ENCODE data around the gene CAPN14. TPM values are rescaled to one million over a fixed set of nuclear protein-coding genes. Genes with fewer than 3 reads are reported as not detected.

Gene CAPN14
- total RNA-seq, 2 experiments from 2014 or later: 0.20 to 0.30 TPM

DNA sequence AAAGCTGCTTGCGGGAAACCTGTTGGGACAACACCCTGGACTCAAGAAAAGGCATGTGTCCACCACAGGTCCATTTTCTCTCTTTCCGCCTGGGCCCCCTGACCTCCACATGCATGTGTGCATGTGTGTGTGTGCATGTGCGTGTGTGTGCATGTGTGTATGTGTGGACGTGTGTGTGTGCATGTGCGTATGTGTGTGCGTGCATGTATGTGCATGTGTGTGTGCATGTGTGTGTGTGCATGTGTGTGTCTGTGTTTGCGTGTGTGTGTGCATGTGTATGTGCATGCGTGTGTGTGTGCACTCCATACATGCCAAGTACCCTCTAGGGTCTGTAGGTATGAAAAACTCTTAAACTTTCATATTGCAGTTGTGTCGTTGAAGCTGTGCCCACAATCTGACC lies 16.3 kb downstream of the CAPN14 start:
- intact Hi-C loops (cut with DNase I, micrococcal nuclease): no loop called here
- Mint-ChIP-seq H3K4me1 (ENCODE audit: low read depth) (no peaks in the 10 kb centered on the region), H3K36me3 (ENCODE audit: low read depth) (no peaks in the 10 kb centered on the region), H3K9me3 (no peaks in the 10 kb centered on the region), H3K4me3 (no peak overlapping the region), H3K27me3 (no peaks in the 10 kb centered on the region), H3K27ac (no peak overlapping the region)
- no peaks in the 10 kb centered on the region for H3K27me3 ChIP-seq (ENCODE audit: control insufficient read depth in 1 of 2, insufficient read depth in 2 of 2, low read length in 2 of 2)
- no peaks in the 10 kb centered on the region for H3K36me3 ChIP-seq (ENCODE audit: insufficient read depth, low read length)
- H3K4me1 ChIP-seq (ENCODE audit: insufficient read depth, low read length): no peaks in the 10 kb centered on the region
- TF ChIP-seq, protein P1, sequence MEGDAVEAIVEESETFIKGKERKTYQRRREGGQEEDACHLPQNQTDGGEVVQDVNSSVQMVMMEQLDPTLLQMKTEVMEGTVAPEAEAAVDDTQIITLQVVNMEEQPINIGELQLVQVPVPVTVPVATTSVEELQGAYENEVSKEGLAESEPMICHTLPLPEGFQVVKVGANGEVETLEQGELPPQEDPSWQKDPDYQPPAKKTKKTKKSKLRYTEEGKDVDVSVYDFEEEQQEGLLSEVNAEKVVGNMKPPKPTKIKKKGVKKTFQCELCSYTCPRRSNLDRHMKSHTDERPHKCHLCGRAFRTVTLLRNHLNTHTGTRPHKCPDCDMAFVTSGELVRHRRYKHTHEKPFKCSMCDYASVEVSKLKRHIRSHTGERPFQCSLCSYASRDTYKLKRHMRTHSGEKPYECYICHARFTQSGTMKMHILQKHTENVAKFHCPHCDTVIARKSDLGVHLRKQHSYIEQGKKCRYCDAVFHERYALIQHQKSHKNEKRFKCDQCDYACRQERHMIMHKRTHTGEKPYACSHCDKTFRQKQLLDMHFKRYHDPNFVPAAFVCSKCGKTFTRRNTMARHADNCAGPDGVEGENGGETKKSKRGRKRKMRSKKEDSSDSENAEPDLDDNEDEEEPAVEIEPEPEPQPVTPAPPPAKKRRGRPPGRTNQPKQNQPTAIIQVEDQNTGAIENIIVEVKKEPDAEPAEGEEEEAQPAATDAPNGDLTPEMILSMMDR (IDR thresholded peaks at IDR 0.05): no peak
- DNase-seq (no peak), ATAC-seq (ENCODE audit: poor library complexity) (no peak)
- H3K27ac ChIP-seq (ENCODE audit: low read depth in 1 of 2, low read length in 2 of 2): no peak overlapping the region
- H3K4me3 ChIP-seq (ENCODE audit: low read length): no peak overlapping the region
- H3K9me3 ChIP-seq (ENCODE audit: control insufficient read depth in 1 of 2, insufficient read depth in 1 of 2, low read length in 2 of 2): no peaks in the 10 kb centered on the region
- ChIA-PET CTCF (no interaction called here), POLR2A (no interaction called here)

DNA sequence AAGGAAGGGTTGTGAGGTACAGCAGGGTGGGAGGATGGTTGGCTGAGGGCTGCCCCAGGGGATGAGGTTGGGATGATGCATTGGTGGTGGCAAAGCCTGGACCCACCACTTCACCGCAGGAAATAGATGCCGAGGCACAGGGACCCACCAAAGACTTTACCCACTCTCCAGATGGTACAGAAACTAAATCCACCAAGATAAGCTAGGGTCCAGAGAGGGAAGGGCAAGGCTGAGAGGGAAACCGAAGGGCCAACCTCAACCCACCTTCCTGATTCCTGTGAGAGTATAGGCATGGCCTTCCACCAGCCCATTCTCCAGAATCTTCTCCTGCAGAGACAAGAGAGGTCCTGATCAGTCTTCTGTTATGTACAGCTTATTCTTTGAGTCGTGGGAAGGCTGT lies 18.1 kb downstream of the CAPN14 start:
- ChIA-PET CTCF (no interaction called here), POLR2A (no interaction called here)
- TF ChIP-seq, protein P1 (IDR thresholded peaks at IDR 0.05): no peak
- ATAC-seq (ENCODE audit: poor library complexity) (no peak), DNase-seq (no peak)
- Mint-ChIP-seq H3K27me3 (no peaks in the 10 kb centered on the region), H3K27ac (no peak overlapping the region), H3K36me3 (ENCODE audit: low read depth) (no peaks in the 10 kb centered on the region), H3K9me3 (no peaks in the 10 kb centered on the region), H3K4me3 (no peak overlapping the region), H3K4me1 (ENCODE audit: low read depth) (no peaks in the 10 kb centered on the region)
- H3K27me3 ChIP-seq (ENCODE audit: control insufficient read depth in 1 of 2, insufficient read depth in 2 of 2, low read length in 2 of 2): no peaks in the 10 kb centered on the region
- no peaks in the 10 kb centered on the region for H3K36me3 ChIP-seq (ENCODE audit: insufficient read depth, low read length)
- H3K9me3 ChIP-seq (ENCODE audit: control insufficient read depth in 1 of 2, insufficient read depth in 1 of 2, low read length in 2 of 2): no peaks in the 10 kb centered on the region
- H3K27ac ChIP-seq (ENCODE audit: low read depth in 1 of 2, low read length in 2 of 2): no peak overlapping the region
- no peak overlapping the region for H3K4me3 ChIP-seq (ENCODE audit: low read length)
- no peaks in the 10 kb centered on the region for H3K4me1 ChIP-seq (ENCODE audit: insufficient read depth, low read length)
- intact Hi-C loops (cut with DNase I, micrococcal nuclease): no loop called here

DNA sequence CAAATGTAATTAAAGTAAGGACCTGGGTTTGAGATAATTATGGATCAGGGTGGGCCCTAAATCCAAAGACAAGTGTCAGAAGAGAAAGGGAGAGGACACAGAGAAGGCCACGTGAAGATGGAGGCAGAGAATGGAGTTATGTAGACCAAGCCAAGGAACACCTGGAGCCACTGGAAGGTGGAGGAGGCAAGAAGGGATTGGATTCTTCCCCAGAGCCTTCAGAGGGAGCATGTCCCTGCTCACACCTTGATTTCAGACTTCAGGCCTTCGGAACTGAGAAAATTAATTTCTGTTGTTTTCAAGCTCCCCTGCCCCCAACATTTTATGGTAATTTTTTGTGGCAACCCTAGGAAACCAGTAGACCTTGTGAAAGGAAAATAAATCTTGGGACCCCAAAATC lies 19.6 kb downstream of the CAPN14 start:
- Histone ChIP-seq H3K27me3 (ENCODE audit: control insufficient read depth in 1 of 2, insufficient read depth in 2 of 2, low read length in 2 of 2) (no peaks in the 10 kb centered on the region), H3K27ac (ENCODE audit: low read depth in 1 of 2, low read length in 2 of 2) (no peak overlapping the region), H3K4me1 (ENCODE audit: insufficient read depth, low read length) (no peaks in the 10 kb centered on the region), H3K36me3 (ENCODE audit: insufficient read depth, low read length) (no peaks in the 10 kb centered on the region), H3K9me3 (ENCODE audit: control insufficient read depth in 1 of 2, insufficient read depth in 1 of 2, low read length in 2 of 2) (no peaks in the 10 kb centered on the region), H3K4me3 (ENCODE audit: low read length) (no peak overlapping the region)
- H3K27ac Mint-ChIP-seq: no peak overlapping the region
- TF ChIP-seq, protein P1 (IDR thresholded peaks at IDR 0.05): no peak
- no peak for ATAC-seq (ENCODE audit: poor library complexity)
- no peaks in the 10 kb centered on the region for H3K36me3 Mint-ChIP-seq (ENCODE audit: low read depth)
- DNase-seq: no peak
- intact Hi-C loops (cut with DNase I, micrococcal nuclease): no loop called here
- POLR2A ChIA-PET: no interaction called here
- CTCF ChIA-PET: no interaction called here
- H3K4me1 Mint-ChIP-seq (ENCODE audit: low read depth): no peaks in the 10 kb centered on the region
- no peaks in the 10 kb centered on the region for H3K27me3 Mint-ChIP-seq
- H3K9me3 Mint-ChIP-seq: no peaks in the 10 kb centered on the region
- no peak overlapping the region for H3K4me3 Mint-ChIP-seq
